IPS-20b (cell line): ENCODE results near the gene ARID3C.
"Not testable (repeated sequence)": the region's sequence is repeated elsewhere in the genome, so short reads cannot be mapped to it uniquely, and the experiment has no call there.

Experiments used
- H3K27ac ChIP-seq: one replicate; pipeline ENCODE4 v1.5.1; 2013; ENCODE audit warnings: low read length
- H3K27me3 ChIP-seq: 2 replicates; pipeline ENCODE4 v1.6.1; 2013; ENCODE audit warnings: mild to moderate bottlenecking, low read length, inconsistent platforms; ENCODE audit not compliant: insufficient read depth
- H3K36me3 ChIP-seq: 2 replicates; pipeline ENCODE4 v1.6.1; 2013; ENCODE audit warnings: low read depth, mild to moderate bottlenecking, inconsistent platforms, low read length, moderate library complexity; ENCODE audit not compliant: insufficient read depth
- H3K4me1 ChIP-seq: 2 replicates; pipeline ENCODE4 v1.6.1; 2013; ENCODE audit warnings: mild to moderate bottlenecking, control low read depth, inconsistent platforms, low read length, moderate library complexity; ENCODE audit not compliant: insufficient read depth
- H3K4me3 ChIP-seq: 2 replicates; pipeline ENCODE4 v1.5.1; 2013; ENCODE audit warnings: mild to moderate bottlenecking, low read length, inconsistent platforms
- H3K9ac ChIP-seq: 2 replicates; pipeline ENCODE4 v1.6.1; 2013; ENCODE audit warnings: low read depth, mild to moderate bottlenecking, inconsistent platforms, low read length, moderate library complexity
- H3K9me3 ChIP-seq: 2 replicates; pipeline ENCODE4 v1.6.1; 2013; ENCODE audit warnings: mild to moderate bottlenecking, low read depth, low read length, inconsistent platforms; ENCODE audit not compliant: insufficient read depth

Gene ARID3C

GRCh38 chr9:34650816-34651215, 21.9 kb upstream of the ARID3C start:
- Histone ChIP-seq H3K9ac (no peak overlapping the region), H3K9me3 (no peaks in the 10 kb centered on the region), H3K27ac (no peak overlapping the region), H3K36me3 (peaks cover 26% of the 10 kb centered on the region), H3K4me3 (no peak overlapping the region), H3K27me3 (no peaks in the 10 kb centered on the region), H3K4me1 (peaks cover 14% of the 10 kb centered on the region; the same call in 1 of the 2 replicates)

GRCh38 chr9:34648673-34649072, 19.8 kb upstream of the ARID3C start:
- Histone ChIP-seq H3K4me3 (no peak overlapping the region), H3K4me1 (peaks cover 21% of the 10 kb centered on the region), H3K9me3 (no peaks in the 10 kb centered on the region), H3K9ac (no peak overlapping the region), H3K36me3 (peaks cover 26% of the 10 kb centered on the region), H3K27ac (no peak overlapping the region), H3K27me3 (no peaks in the 10 kb centered on the region)

GRCh38 chr9:34647651-34648050, 18.8 kb upstream of the ARID3C start:
- no peaks in the 10 kb centered on the region for H3K27me3 ChIP-seq
- H3K27ac ChIP-seq = no peak overlapping the region
- no peaks in the 10 kb centered on the region for H3K9me3 ChIP-seq
- H3K4me3 ChIP-seq = peak overlapping the region; percentile 95
- peaks cover 26% of the 10 kb centered on the region for H3K36me3 ChIP-seq
- H3K9ac ChIP-seq = peak overlapping the region; percentile 91; the same call in 1 of the 2 replicates
- peaks cover 17% of the 10 kb centered on the region for H3K4me1 ChIP-seq

GRCh38 chr9:34647084-34647403, 18.2 kb upstream of the ARID3C start:
- H3K27ac ChIP-seq = peak overlapping the region; percentile 88
- peak overlapping the region; percentile 95 for H3K4me3 ChIP-seq
- H3K4me1 ChIP-seq = peaks cover 17% of the 10 kb centered on the region
- no peaks in the 10 kb centered on the region for H3K9me3 ChIP-seq
- H3K36me3 ChIP-seq = peaks cover 26% of the 10 kb centered on the region
- peak overlapping the region; percentile 91 for H3K9ac ChIP-seq
- no peaks in the 10 kb centered on the region for H3K27me3 ChIP-seq

GRCh38 chr9:34646211-34647083, 17.6 kb upstream of the ARID3C start, which contains the start of gene GALT:
Gene GALT (plus strand): TSS chr9:34646675. CDS start chr9:34646705, 30 bp downstream.
- Histone ChIP-seq H3K9me3 (no peaks in the 10 kb centered on the region), H3K27me3 (no peaks in the 10 kb centered on the region), H3K36me3 (peaks cover 26% of the 10 kb centered on the region), H3K9ac (peak within 1 kb of the TSS; percentile 91), H3K4me1 (peaks cover 14% of the 10 kb centered on the region), H3K4me3 (peak within 1 kb of the TSS; percentile 95), H3K27ac (peak within 1 kb of the TSS; percentile 88)

- peaks cover 12% of the 10 kb centered on the region for H3K4me1 ChIP-seq
- H3K36me3 ChIP-seq = peaks cover 20% of the 10 kb centered on the region
Measured at GRCh38 chr9:34644766-34645314, 16.0 kb upstream of the ARID3C start.

GRCh38 chr9:34642679-34643078, 13.8 kb upstream of the ARID3C start:
- no peak overlapping the region for H3K9ac ChIP-seq
- H3K36me3 ChIP-seq = no peaks in the 10 kb centered on the region
- H3K4me3 ChIP-seq = no peak overlapping the region
- H3K4me1 ChIP-seq = peaks cover 18% of the 10 kb centered on the region
- H3K27ac ChIP-seq = no peak overlapping the region
- no peaks in the 10 kb centered on the region for H3K9me3 ChIP-seq
- peaks cover 6% of the 10 kb centered on the region; the same call in 1 of the 2 replicates for H3K27me3 ChIP-seq

More at GRCh38 chr9:34644766-34645314, 16.0 kb upstream of the ARID3C start:
- Histone ChIP-seq H3K9me3 (no peaks in the 10 kb centered on the region), H3K4me3 (peak overlapping the region; percentile 53), H3K27me3 (no peaks in the 10 kb centered on the region), H3K9ac (peak overlapping the region; percentile 42), H3K27ac (peak overlapping the region; percentile 49)

- peaks cover 14% of the 10 kb centered on the region for H3K27me3 ChIP-seq
- H3K27ac ChIP-seq, H3K9ac ChIP-seq, H3K9me3 ChIP-seq, H3K4me1 ChIP-seq, H3K4me3 ChIP-seq: not testable (repeated sequence)
- peaks cover 11% of the 10 kb centered on the region for H3K36me3 ChIP-seq
Measured at GRCh38 chr9:34639322-34639721, 10.5 kb upstream of the ARID3C start.

GRCh38 chr9:34638138-34638445, 9.2 kb upstream of the ARID3C start:
- Histone ChIP-seq H3K36me3 (peaks cover 11% of the 10 kb centered on the region), H3K9ac (peak overlapping the region; percentile 46; the same call in 1 of the 2 replicates), H3K9me3 (no peaks in the 10 kb centered on the region), H3K4me3 (peak overlapping the region; percentile 77), H3K27me3 (peaks cover 14% of the 10 kb centered on the region), H3K4me1 (peaks cover 6% of the 10 kb centered on the region; the same call in 1 of the 2 replicates), H3K27ac (no peak overlapping the region)

GRCh38 chr9:34637356-34638137, 8.7 kb upstream of the ARID3C start, which contains the start of gene SIGMAR1:
Gene SIGMAR1 (minus strand): TSS chr9:34637787. CDS start chr9:34637697, 90 bp downstream.
- Histone ChIP-seq H3K9me3 (no peaks in the 10 kb centered on the region), H3K4me3 (peak within 1 kb of the TSS; percentile 77), H3K9ac (peak within 1 kb of the TSS; percentile 46; the same call in 1 of the 2 replicates), H3K27ac (no peak within 1 kb of the TSS), H3K36me3 (peaks cover 11% of the 10 kb centered on the region), H3K4me1 (peaks cover 6% of the 10 kb centered on the region; the same call in 1 of the 2 replicates), H3K27me3 (peaks cover 19% of the 10 kb centered on the region)

GRCh38 chr9:34636791-34637355, 8.0 kb upstream of the ARID3C start:
- H3K4me1 ChIP-seq = peaks cover 6% of the 10 kb centered on the region; the same call in 1 of the 2 replicates

More at GRCh38 chr9:34636791-34637355, 8.0 kb upstream of the ARID3C start:
- no peaks in the 10 kb centered on the region for H3K9me3 ChIP-seq
- H3K36me3 ChIP-seq = peaks cover 11% of the 10 kb centered on the region
- H3K4me3 ChIP-seq = peak overlapping the region; percentile 77
- peak overlapping the region; percentile 46; the same call in 1 of the 2 replicates for H3K9ac ChIP-seq
- H3K27ac ChIP-seq = no peak overlapping the region
- peaks cover 26% of the 10 kb centered on the region for H3K27me3 ChIP-seq
